CD4-positive, alpha-beta T cell treated with Interferon gamma for 1 hour (primary cell): ENCODE results near the gene PSMD14.
A peak's percentile ranks its signal among the peaks of the same experiment; 100 is the strongest.
"Not testable (repeated sequence)": the region's sequence is repeated elsewhere in the genome, so short reads cannot be mapped to it uniquely, and the experiment has no call there.

ENCODE experiments used
- DNase-seq: peaks from one replicate; pipeline ENCODE4 v3.0.0-alpha.2; 2020

The PSMD14 gene

DNA sequence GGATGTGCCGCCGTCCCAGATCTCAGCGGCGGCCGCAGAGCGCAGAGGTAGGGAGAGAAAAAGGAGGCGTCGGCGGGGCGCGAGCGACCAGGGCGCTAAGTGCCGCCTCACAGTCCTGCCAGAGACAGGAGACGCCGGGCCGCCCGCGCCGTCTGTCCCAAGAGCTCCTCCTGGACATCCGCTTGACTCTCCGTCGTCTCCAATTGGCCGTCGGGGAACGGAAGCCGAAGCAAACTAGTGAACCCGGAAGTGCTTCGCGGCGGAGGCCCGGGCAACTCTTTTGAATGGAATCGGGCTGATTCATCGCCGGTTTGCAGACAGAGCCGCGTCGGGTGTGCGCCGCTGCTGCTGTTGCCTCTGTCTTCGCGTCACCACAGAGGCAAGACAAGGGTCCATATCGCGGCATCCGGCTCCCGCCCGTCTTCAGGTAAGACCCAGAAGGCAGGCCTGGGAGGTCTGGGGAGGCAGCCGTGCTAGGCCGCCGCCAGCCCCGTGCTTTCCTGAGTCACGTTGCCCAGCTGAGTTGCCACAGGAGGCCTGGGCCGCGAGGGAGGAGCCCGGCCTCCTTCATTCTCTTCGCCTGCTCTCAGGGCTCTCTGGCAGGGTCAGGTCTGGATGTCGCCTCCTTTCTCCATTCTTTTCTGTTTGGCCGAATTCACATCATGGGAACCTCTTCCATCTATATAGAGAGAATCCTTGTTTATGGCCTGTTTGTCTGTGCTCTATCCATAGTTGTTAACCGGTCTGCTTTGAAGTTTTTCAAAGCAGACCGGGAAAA, at the start of gene PSMD14:
PSMD14 (plus strand) TSS at position 248 of the 778 bp plus-strand sequence. CDS start 10,401 bp downstream, outside the sequence.
- DNase-seq, result peak; percentile 86

DNA sequence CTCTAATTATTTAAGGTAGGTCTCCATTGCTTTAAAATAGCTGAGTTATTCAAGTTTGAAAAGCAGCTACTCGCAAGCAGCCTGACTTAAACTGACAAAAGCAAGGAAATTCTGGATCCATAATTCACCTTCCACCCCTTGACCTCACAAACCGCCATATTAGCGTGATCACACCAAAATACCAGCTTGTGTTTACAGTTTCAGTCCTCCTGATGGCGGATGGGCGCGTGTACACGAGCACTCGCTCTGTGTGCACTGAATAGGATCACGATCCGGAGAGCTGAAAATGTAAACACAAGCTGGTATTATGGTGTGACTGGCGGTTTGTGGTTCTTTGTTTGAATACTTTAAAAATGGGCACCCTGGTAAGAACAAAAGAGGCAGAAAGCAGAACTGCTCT, 42.4 kb upstream of the PSMD14 start:
- no peak for DNase-seq

DNA sequence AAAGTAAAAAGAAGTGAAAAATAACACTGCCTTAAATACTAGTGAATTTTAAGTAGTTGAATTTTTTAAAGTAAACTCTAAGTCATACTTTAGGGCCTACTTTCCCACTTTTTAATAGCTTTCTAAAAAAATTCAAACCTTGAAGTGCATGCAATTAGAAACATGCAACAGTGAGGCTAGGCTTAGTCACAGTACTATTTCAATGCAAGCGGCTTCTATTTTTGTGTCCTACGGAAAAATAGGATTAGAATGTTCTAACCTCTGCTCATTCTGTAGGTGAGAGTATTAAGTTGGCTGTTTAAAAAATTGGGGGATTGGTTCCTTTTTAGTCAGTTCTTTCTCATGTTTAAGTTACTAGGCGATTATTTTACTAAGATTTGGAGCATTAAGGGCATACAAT, 39.1 kb upstream of the PSMD14 start:
- DNase-seq, result no peak

DNA sequence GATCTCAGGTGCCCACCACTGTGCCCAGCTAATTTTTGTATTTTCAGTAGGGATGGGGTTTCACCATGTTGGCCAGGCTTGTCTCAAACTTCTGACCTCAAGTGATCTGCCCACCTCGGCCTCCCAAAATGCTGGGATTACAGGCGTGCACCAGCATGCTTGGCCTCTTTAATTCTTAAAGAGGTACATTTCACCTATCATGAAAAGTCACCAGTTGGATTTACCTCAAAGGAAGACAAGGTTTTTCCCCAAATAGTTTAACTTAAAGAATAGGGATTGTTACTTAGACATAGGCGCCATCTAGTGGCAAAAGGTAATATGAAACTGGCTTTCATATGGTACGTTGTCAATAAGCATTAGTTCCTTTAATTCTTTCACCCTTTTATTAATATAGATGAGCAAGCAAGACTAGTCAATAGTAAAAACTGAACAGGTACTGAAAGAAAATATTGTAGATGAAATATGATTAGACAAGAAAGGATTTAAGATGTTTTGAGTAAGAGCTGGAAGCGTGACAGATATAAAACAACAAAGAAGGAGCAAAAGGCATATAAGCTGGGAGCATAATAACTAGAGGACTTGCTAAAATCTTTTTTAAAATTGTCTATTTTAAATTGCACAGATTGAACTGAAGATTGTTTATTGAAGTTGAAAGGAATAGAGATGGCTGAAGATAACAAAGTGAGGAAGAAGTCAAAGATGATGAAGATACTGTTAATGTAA, 35.0 kb upstream of the PSMD14 start:
- no peak for DNase-seq

DNA sequence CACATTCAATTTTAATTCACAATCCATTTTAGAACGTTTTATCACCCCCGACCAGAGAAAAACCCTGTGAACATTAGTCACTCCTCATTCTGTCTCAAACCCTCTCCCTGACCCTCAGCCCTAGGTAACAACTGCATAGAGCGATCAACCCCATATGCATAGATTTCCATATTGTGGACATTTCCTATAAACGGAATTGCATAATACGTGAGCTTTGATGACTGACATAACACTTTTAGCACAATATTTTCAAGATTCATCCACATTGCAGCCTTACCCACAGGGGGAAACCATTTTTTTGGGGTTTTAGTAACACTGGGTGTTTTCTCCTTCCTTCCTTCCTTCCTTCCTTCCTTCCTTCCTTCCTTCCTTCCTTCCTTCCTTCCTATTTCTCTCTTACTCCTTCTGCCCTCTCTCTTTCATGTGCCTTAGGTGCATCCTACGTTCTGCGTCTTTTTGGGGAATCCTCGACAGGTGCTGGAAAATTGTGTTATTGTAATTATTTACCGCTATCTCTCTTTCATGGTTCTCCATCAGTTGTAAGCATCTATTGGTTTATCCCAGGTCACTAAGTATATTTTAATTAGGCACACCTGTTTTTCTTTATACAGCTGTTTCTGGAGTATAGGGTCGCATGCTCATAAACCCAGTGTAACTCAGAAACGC, 29.5 kb upstream of the PSMD14 start:
- DNase-seq, result peak; percentile 6

DNA sequence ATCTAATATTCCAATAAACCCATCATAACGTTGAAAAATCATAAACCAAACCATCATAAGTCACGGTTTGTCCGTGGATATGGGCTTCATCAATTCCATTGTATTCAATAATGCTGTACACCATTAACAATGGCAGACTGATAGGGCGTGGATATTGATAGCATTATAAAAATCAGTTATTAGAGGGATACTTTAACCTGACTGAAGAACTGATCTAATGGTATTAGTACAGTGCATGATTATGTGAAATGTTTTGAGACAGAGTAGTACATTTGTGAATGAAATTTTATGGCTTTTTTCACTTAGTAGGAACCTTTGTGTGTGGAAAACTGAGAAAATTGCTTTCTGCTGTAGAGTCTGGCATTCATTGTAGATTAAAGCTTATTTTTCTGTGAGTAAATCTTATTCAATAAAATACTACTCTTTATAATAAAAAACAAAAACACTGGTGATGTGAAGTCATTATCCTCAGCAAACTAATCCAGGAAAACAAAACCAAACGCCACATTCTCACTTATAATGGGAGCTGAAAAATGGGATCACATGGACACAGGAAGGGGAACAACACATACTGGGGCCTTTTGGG, 28.9 kb upstream of the PSMD14 start:
- not testable (repeated sequence) for DNase-seq

DNA sequence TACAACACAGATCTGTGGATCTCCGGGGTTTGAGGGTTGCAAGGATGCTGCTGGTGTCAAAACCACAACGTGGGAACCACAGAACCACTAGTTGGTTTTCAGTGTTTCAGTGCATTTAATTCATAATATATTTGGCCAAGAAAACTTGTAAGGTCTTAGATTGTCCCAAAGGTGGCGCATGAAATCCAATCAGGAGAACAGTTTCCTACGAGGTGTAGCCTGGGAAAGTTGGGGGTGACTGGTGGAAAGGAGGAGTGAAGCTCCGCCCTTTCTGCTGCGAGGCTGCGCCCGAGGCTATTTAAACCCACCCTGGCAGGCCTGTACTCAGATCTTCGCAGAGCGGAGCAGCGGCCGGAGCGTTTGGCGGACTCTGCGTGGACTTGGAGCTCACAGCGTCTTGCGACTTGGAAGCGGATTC, 27.3 kb upstream of the PSMD14 start:
- peak; percentile 26 for DNase-seq

DNA sequence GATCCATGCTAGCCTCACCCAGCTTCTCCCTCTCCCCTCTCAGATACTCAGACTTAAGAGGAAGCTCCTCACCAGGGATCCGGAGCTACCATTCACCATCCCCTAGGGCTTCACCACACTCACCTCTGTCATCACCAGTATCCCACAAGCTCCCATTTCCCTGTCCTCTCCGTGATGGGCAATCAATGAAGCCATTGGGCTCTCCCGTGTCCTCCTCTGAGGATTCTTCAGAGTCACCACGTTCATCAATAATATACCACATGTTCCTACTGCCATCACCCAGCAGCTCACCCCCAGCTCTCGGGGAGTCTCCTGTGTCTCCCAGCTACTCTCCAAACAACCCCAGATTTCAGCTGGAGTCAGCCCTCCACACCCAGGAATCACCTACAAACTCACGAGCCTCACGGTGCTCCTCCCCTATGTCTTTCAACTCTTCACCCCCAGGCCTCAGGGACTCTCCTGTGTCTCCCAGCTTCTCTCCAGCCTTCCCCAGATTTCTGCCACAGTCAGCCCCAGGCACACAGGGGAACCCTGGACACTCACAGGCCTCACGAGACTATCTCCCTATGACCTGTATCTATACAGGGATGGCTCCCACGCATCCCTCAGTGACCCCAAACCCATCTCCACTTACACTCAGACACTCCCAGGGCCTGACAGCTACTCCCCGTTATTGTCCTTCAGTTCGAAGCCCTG, 26.5 kb upstream of the PSMD14 start:
- DNase-seq, result not testable (repeated sequence)

DNA sequence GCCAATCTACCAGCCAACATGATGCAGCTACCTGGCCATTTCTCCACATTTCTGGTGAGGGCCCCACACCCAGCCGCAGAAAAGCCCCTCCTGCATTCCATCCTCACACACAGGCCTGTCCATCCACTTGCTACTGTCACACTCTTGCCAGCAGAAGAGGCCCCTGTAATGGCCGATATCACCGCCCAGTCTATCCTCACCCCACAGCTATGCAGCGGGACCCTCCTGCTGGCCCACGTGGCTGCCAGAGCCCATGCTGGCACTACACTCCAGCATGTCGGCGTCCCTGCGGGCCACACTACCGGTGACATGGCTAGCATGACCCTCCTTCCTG, 25.9 kb upstream of the PSMD14 start:
- DNase-seq, result not testable (repeated sequence)

DNA sequence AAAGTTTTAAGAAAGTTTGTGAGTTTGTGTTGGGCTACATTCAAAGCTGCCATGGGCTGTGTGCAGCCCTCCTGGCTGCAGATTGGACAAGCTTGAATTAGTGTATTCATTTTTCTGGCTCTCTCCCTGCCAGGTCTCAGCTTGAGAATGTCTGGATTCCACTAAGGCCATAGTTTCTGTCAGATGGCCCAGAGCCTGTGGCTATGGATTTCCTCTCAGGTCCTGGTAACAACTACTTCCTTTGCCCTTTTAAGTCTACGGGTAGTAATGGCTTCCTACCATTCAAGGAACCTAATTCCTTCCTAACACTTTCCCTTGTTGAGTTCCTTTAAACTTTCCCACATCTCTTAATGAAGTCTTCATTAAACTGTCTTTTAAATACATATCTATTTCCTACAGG, 24.3 kb upstream of the PSMD14 start:
- DNase-seq, result no peak

DNA sequence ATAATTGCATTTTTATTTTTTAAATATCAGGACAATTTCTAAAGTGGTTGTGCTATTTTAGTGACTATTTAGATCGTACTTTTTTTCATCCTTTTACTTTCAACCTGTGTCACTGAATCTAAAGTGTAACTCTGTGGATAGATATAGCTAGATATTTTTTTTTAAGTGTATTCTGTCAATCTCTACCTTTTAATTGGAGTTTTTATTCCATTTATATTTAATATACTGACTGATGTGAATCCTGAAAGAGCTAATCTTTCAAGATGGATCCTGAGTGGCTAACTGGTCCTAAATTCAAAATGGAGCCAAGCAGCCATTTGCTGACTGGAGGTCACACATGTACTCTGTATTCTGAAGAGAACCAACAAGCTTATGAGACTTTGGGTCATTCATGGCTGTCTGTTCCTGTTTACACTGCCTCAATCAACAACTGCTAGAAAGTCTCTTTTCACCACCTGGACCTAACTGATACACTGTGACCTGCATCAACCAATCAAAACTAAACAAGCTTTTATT, 4.6 kb upstream of the PSMD14 start:
- no peak for DNase-seq

DNA sequence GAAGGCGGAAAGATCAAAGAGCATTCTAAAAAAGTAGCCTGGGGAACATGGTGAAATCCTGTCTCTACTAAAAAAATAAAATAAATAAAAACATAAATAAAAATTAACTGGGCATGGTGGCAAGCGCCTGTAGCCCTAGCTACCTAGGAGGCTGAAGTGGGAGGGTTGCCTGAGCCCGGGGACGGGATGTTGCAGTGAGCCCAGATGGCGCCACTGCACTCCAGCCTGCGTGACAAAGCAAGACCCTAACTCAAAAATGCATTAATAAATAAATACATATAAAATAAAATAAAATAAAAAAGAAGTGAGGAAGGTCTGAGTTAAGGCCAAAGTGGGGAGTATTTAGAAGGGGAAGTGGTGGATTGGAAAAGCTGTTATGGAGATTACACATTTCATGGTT, 1.3 kb upstream of the PSMD14 start:
- DNase-seq, result no peak

DNA sequence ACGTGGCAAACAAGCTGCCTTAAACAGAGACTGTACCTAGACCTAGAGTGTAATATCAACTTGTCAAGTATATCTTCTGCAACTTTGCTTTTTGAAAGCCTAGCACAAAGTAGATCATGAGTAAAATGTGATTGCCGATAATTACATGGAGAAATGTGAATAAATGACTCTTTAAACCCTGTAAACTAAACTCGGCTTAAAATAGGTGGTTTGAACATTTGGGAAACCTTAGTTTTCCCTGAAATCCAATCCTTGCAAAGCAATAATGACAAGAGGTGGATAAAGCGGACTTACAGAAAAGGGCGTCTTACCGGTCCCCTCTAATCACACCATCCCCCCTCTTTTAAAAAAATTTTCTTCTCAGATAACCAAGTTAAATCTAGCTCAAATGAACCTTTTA, 549 bp upstream of the PSMD14 start:
- no peak for DNase-seq

DNA sequence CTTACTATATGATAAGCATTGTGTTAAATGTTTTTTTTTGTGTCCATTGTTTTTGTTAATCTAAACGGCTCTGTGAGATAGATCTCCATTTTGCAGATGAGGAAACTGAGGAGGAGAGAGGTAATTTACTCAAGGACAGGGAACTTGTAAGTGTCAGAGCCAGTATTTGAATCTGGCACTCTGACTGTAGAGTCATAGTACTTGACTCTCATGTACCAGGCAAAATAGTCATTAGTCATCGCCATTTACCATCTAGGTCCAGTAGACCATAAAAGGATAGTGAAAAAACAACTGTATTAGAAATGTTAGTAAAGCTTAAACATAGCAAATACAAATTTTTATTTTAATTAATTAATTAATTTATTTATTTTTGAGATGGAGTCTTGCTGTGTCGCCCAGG, 4.8 kb downstream of the PSMD14 start:
- DNase-seq, result no peak

DNA sequence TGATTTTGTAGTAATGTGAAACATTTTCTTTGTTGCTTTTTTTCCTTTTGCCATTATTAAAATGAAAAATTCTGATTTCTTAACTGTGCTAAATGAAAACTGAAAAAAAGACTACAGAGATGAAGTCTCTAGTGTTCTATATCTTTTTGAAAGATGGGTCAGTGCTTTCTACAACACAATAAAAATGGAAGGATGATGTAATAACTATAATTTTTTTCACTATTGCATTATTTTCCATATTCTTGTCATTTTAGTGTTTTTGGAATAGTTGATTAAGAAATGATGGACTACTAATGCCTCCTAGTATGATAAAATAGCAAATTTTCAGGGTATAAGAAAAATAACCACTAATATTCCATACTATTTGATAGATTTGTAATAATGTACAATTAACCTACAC, 7.2 kb downstream of the PSMD14 start:
- no peak for DNase-seq

DNA sequence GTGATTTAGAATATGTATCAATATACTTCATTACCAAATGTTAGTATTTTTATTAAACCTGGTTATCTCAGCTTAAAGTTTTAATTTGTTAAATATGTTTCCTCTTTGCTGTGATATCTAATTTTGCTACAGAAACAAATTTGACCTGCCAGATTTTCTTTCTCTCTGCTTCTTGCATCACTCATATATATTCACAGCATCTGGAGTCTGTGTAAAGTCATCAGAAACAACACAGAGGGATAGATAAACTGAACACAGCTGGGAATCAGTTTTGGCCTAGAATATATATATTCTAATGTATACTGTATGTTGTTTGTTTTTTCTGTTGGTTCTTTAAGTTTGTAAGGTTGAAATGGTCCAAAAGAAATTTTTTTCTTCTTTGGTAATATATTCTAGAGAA, 8.5 kb downstream of the PSMD14 start:
- DNase-seq, result no peak

DNA sequence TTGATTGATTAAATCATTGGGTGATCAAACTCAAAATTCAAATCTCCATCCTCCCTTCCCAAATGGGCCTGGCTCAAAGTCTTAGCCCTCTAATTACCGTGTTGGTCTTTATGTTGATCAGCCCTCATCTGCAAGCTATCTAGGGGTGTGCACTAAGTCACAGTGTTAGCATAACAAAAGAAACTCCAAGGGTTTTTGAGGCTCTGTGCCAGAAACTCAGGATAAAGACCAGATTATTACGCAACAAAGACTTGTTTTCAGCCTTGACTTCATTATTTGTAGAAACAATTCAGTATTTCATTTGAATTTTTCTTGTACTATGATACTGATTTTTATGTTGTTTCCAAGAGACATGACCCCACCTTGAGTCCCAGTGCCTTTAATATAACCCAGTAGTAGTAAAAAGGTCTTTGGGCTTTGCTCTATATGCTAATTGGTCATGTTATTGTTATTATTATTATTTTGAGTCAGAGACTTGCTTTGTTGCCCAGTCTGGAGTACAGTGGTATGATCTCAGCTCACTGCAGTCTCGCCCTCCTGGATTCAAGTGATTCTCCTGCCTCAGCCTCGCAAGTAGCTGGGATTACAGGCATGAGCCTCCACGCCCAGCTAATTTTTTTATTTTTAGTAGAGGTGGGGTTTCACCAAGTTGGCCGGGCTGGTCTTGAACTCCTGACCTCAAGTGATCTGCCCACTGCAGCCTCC, 13.9 kb downstream of the PSMD14 start:
- no peak for DNase-seq

DNA sequence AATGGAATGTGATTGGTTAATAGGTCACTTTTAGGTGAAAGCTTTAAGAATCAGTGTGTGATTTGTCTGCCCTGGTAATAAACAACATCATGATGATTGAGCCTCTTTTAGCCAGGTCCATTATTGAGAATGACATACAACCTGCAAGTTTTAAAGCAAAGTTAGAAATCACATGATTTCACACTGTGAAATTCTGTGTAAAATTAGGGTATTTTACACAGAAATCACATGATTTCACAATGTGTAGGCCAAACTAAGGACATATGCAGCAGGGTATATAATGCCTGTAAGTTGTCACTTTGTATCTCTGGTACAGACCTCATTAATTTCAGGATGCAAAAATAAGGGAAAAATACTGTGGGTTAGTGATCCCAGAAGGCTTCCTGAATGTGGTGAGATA, 16.7 kb downstream of the PSMD14 start:
- DNase-seq, result no peak

DNA sequence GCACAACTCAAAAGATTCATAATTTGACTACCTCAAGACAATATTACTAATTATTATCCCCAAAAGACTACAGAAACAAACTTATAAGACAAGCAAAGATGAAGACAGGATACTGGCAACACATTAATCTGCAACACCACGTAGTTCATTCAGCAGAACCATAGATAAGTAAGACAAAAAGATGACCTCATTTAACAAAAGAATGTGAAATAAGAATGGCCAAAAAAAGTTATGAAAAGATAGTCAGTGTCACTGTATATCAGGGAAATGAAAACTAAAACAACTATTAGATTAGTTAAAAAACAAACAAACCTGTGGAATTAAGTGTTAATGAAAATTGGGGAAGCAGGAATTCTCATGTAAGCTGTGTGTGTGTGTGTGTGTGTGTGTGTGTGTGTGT, 19.4 kb downstream of the PSMD14 start:
- no peak for DNase-seq

DNA sequence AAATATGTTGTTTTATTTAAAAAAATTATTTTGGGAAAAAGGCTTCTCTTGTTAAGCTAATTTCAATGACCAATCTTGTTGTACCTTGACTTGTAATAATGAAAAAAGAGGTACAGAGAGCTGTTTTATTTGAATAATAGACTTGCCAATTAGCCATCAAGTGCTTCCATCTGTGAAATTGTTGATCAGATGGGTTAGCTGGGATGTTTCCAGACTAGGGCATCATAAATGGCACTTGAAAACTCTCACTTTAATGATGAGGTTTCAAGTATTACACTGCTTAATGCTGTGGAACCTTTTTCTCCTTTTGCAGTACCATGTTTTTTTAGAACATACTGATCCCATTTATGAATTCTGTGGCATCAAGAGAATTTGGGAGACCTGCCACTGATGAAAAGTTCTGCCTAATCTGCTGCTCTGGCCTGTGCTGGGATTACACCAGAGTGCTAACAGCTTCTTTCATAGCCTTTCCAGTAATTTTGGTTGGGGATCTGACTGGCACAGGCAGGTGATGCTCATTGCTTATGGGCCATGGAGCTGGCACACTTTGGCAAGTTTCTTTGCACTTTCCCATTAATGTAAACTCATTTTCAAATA, 24.2 kb downstream of the PSMD14 start:
- DNase-seq, result no peak

DNA sequence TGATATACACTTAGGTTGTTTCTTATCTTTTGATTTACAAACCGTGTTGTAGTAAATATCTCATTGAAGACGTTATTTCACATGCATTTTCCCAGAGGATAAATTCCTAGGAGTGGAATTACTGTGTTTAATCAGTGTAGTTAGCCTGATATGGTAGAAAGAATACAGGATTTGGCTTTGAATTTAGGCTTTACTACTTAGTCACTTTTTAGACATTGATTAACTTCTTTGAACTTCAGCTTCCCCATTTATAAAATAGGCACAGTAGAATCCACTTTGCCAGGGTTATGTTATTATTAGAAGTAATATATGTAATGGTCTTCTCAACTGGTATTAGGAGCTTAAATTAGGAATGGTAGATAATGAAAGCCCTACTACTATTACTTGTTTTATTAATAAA, 27.4 kb downstream of the PSMD14 start:
- DNase-seq, result no peak

DNA sequence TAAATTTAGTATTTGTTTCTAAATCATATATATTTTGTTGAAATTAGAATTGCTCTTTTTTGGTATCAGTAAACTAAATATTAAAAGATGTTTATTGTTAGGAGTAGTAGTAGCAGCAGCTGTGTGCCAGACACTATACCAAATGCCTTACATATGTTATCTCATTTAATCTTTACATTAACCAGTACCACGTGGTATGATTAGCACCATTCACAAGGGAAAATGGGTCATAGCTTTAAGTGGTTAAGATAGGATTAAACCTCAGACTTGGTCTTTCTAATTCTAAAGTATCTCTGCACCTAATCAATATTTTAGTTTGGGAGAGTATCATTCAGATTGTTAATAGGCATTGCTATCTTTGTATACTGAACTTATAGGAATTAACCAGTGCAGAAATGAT, 29.0 kb downstream of the PSMD14 start:
- no peak for DNase-seq
